BJ (cell line): Measurements from ENCODE around the gene ACP1. TPM values are rescaled to one million over a fixed set of nuclear protein-coding genes. Genes with fewer than 3 reads are reported as not detected.

Experiments used
- CTCF ChIA-PET: fragments of 350-600 bp; formaldehyde crosslinking; extraction: SDS; loops from one replicate; lab custom pipeline; 2021; ENCODE audit warnings: antibody characterized with exemption, inconsistent platforms; lab: Yijun Ruan, JAX
- POLR2A ChIA-PET: fragments of 300-600 bp; sonication (Branson Sonifier 250); formaldehyde crosslinking; extraction: SDS; loops from one replicate; lab custom pipeline; 2021; ENCODE audit warnings: antibody characterized with exemption; lab: Charles Lee
- DNase-seq: peaks from one replicate; pipeline ENCODE4 v3.0.0-alpha.2; 2011; ENCODE audit warnings: low read depth
- H3K27me3 ChIP-seq: 2 replicates; pipeline ENCODE4 v1.6.0; 2011; ENCODE audit warnings: low read length; ENCODE audit not compliant: control insufficient read depth, insufficient read depth
- H3K36me3 ChIP-seq: 2 replicates; pipeline ENCODE4 v1.5.1; 2011; ENCODE audit warnings: low read length; ENCODE audit not compliant: control insufficient read depth, insufficient read depth
- H3K4me3 ChIP-seq: 2 replicates; pipeline ENCODE4 v1.5.1; 2011; ENCODE audit warnings: low read depth, mild to moderate bottlenecking, control low read depth, low read length
- polyA plus RNA-seq: library from polyadenylated mRNA; depleted of rRNA; stranded (reverse); fragments of >200 nt; gene quantifications from 2 replicates; pipeline ENCODE4 v1.2.3, GENCODE V29; 2011
- TF ChIP-seq, protein P1 (sequence below): IDR thresholded peaks from 2 replicates; pipeline ENCODE4 v1.5.1; 2011; ENCODE audit warnings: low read depth, mild to moderate bottlenecking, control low read depth, inconsistent platforms, low read length, moderate library complexity; ENCODE audit not compliant: insufficient read depth

ACP1 gene
- polyA plus RNA-seq, 1 experiment = 135 TPM

DNA sequence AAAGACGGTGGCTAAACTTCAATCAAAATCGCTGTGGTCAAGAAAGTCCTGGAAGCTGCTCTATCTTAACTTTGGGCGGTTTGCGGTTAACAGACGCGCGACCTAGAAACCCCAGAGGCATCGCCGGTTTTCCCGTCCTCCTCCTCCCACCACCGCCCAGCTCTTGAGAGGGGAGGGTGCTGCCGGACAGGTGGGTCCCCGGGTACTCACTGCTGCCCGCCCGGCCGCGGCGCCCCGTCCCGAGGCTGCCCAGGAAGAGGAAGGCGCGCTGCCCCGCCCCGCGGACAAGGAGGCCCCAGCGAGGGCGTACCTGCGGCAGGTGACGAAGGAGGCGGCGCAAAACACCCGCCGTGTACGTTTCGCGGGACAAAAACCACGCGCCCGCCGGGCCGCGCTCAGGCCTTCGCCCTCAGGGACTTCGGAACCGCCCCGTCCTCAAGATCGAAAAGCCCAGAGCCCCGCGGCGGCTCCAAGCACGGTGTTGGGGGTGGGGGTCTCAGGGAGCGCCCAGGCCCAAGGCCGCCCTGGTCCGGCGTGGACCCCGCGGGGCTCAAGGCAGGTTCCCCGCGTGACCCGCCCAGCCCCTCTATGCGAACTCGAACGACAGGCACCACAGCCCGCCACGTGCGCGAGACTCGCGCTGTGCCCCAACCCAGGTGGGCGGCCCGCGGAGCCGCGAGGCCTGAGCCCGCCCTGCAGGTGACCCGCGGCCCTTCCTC lies 814 bp upstream of the ACP1 start, which contains the start of gene SH3YL1:
Gene SH3YL1 (minus strand): TSS at position 259 of the 719 bp plus-strand sequence. CDS start 48 bp downstream, at position 211.
- Histone ChIP-seq H3K27me3 (no peaks in the 10 kb centered on the region), H3K36me3 (no peaks in the 10 kb centered on the region), H3K4me3 (peak within 1 kb of the TSS; percentile 60)
- POLR2A ChIA-PET = no interaction called here
- no peak for DNase-seq
- TF ChIP-seq, protein P1, sequence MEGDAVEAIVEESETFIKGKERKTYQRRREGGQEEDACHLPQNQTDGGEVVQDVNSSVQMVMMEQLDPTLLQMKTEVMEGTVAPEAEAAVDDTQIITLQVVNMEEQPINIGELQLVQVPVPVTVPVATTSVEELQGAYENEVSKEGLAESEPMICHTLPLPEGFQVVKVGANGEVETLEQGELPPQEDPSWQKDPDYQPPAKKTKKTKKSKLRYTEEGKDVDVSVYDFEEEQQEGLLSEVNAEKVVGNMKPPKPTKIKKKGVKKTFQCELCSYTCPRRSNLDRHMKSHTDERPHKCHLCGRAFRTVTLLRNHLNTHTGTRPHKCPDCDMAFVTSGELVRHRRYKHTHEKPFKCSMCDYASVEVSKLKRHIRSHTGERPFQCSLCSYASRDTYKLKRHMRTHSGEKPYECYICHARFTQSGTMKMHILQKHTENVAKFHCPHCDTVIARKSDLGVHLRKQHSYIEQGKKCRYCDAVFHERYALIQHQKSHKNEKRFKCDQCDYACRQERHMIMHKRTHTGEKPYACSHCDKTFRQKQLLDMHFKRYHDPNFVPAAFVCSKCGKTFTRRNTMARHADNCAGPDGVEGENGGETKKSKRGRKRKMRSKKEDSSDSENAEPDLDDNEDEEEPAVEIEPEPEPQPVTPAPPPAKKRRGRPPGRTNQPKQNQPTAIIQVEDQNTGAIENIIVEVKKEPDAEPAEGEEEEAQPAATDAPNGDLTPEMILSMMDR = no peak
- CTCF ChIA-PET = no interaction called here

DNA sequence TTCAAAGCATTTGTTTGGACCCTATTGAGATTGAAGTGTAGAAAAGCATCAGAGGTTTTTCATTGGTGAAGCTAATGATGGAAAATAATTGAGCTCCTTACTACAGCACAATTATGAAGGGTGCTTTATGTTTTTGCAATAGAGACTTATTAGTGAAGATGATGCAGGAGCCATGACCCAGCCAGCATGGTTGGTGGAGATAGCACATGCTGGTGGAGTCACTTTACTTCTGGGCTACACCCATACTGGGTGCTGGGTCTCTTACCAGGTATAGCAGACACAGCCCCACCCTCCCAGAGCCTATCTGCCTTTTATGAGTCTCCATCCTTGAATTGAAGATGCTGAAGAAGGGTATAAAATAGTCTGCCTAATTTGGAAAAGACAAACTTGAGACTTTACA lies 3.6 kb downstream of the ACP1 start:
- H3K36me3 ChIP-seq = no peaks in the 10 kb centered on the region
- TF ChIP-seq, protein P1 = no peak
- ChIA-PET CTCF (no interaction called here), POLR2A (no interaction called here)
- no peak overlapping the region for H3K4me3 ChIP-seq
- no peaks in the 10 kb centered on the region for H3K27me3 ChIP-seq
- no peak for DNase-seq

DNA sequence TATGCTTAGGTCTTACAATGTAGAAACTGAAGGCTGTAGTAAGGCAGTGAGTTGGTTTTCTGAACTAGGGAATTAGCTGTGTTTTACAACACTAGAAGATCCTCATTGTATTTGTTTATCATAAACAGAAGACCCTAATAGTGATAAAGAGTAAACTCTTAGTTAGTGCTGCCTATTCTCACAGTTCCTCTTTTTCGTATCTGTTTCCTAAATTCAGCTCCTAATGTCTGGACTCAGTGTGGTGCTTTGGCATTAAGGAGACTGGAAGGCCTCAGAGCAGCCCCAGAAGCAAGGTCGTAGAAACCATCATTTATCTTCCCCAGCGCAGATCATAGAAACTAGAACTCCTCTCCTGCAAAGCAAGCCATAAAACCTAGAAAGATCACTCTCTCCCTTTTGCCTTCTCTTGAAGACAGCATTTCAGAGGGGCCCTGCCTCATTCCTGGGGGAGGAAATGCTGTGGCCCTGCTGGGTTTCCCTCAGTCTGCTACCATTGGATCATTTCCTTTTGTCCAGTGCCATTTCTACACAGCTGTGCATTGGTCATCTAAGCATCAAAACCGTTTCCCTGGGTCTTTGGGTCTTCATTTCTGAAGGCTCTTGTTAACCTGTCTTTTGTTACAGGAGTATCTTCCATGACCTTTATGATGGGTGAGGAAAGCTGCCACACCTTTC lies 4.7 kb downstream of the ACP1 start:
- H3K36me3 ChIP-seq = no peaks in the 10 kb centered on the region
- ChIA-PET CTCF (interaction anchor here (0.6 to 1.0 kb wide), 2 partner anchors 19 to 390 kb away, joined by 3 to 5 read pairs; partner anchors contain the start of gene ALKAL2), POLR2A (no interaction called here)
- H3K27me3 ChIP-seq = no peaks in the 10 kb centered on the region
- DNase-seq = no peak
- no peak overlapping the region for H3K4me3 ChIP-seq
- TF ChIP-seq, protein P1 = no peak

DNA sequence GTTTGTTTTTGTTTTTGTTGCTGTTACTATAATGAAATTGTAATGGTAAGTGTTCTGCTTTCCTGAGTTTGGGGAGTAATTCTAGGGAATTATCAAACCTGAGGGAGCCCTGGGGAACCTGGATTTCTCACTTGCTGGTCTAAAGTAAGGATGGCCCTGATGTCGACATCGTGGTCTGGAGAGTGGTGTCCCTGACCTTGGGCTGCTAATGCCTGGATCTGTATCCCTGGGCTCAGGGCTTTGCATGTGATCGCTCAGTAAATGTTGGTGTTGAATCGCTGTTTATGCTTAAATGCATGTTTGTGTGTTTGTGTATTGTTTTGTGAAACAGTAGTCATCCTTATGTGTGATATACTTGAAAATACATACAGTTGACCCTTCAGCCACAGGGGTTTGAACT lies 6.1 kb downstream of the ACP1 start:
- POLR2A ChIA-PET = no interaction called here
- TF ChIP-seq, protein P1 = no peak
- Histone ChIP-seq H3K36me3 (peaks cover 2% of the 10 kb centered on the region), H3K27me3 (no peaks in the 10 kb centered on the region), H3K4me3 (no peak overlapping the region)
- DNase-seq = no peak
- CTCF ChIA-PET = interaction anchor here (1.0 kb wide), 1 partner anchor 17 kb away, joined by 5 read pairs; the partner anchor contains the start of gene ALKAL2

DNA sequence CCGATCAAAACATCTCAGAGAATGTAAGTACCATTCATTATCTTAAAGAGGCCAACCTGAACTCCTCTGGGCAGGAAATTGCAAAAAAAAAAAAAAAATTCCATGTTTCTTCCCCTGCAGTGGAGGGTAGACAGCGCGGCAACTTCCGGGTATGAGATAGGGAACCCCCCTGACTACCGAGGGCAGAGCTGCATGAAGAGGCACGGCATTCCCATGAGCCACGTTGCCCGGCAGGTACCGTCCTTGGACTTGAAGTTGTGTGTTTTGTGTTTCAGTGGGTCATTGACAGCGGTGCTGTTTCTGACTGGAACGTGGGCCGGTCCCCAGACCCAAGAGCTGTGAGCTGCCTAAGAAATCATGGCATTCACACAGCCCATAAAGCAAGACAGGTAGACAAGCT lies 7.2 kb downstream of the ACP1 start:
- ChIA-PET CTCF (interaction anchor here (1.2 kb wide), 1 partner anchor 18 kb away, joined by 5 read pairs; no protein-coding TSS in a partner anchor), POLR2A (no interaction called here)
- Histone ChIP-seq H3K27me3 (no peaks in the 10 kb centered on the region), H3K36me3 (peaks cover 4% of the 10 kb centered on the region), H3K4me3 (no peak overlapping the region)
- TF ChIP-seq, protein P1 = no peak
- no peak for DNase-seq
